Sciatic nerve (tissue), 2 donors: ENCODE results near the gene CCDC141. TPM values are rescaled to one million over a fixed set of nuclear protein-coding genes. Genes with fewer than 3 reads are reported as not detected.

Source experiments
- ATAC-seq: fragments of 200-7000 bp; cut with Tn5 transposase; one replicate; pipeline ENCODE4 v1.9.1; 2020; ENCODE audit warnings: mild to moderate bottlenecking, moderate library complexity
- DNase-seq: peaks from one replicate; pipeline ENCODE4 v3.0.0-alpha.2; 2020; ENCODE audit warnings: low spot score
- intact Hi-C: fragments of 100-400 bp; cut with DNase I; formaldehyde crosslinking; loops from one replicate; pipeline ENCODE4 v1.14.2; 2022
- total RNA-seq: library from RNA; stranded (reverse); fragmentation: NEBNext Ultra II Directional; extraction: Animal tissue kit (Norgen Biotek cat#: 25700); gene quantifications from one replicate; pipeline ENCODE4 v1.2.1, GENCODE V29; 2021
- donor health status: DM: no; HTN: no; CAD: no.
- donor health status: DM: no; HTN: no; CAD: no.

CCDC141 gene
- total RNA-seq, 1 donor from 2014 or later: 12.3 TPM

DNA sequence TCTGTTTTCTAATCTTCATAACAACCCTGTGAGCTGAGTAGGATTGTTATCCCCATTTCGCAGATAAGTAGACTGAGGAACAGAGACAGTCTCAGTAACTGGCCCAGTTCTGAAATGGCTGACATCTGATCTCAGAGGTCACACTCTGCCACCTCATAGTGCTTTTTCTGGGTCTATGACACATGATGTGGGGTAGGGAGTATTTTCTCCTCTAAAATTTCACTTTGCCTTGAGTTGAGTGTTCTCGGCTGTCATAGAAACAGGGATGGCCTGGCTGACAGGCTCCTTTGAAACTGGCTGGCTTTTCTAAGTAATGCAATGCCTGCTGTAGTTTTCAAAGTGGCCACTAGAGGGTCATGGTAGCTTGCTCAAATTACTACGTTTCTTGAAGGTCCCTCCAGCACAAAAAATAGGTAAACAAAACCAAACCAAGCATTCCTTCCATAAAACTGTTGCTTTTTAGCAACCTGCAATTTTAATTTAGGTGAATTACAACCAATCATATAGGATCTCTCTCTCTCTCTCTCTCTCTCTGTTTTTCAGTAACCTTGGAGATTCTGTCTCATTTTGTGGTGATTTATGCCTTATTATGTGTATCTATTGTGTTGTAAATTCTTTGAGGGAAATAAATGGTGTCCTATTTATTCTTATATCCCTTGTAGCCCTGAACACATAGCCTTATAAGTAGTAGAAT is 158.5 kb downstream of the CCDC141 start:
- DNase-seq (peak; percentile 74), ATAC-seq (peak; percentile 79)
- intact Hi-C loops: no loop called here

DNA sequence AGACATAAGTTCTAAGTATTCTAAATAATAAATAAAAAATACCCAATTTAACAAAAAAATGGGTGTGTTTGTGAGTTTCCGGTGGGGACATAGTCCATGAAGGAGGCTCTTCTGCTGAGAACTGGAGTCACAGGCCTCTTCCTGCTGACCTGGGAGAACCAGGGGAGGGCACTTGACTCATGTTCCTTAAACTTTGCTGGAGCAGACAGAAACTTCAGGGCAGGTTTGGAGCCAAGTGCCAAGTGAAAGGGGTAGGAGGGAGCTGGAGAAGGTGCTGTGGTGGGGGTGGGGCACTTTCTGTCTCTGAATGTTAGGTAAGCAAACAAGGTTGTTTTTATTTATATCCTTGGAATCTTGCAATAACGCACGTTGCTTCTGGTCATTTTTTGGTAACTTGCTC is 163.9 kb downstream of the CCDC141 start:
- intact Hi-C loops: no loop called here
- ATAC-seq (no peak), DNase-seq (no peak)

DNA sequence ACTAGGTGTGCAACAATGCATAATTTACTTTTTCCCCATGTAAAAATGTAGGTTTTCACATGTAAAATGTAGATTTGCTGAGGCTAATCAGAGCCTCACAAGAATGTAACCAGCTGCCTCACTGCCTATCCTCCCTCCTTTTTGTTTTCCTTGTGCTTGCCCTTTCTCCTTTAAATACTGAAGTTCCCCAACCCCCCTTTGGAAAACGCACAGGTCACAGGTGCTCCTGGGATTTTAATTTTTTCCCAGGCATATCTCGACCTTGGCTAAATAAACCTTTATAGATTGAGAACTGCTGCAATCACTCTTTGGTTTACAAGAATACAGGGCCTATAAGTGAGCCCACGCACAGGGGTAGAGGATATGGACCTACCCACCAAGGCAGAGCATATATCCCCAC is 165.5 kb downstream of the CCDC141 start:
- intact Hi-C loops: no loop called here
- DNase-seq (no peak), ATAC-seq (no peak)

DNA sequence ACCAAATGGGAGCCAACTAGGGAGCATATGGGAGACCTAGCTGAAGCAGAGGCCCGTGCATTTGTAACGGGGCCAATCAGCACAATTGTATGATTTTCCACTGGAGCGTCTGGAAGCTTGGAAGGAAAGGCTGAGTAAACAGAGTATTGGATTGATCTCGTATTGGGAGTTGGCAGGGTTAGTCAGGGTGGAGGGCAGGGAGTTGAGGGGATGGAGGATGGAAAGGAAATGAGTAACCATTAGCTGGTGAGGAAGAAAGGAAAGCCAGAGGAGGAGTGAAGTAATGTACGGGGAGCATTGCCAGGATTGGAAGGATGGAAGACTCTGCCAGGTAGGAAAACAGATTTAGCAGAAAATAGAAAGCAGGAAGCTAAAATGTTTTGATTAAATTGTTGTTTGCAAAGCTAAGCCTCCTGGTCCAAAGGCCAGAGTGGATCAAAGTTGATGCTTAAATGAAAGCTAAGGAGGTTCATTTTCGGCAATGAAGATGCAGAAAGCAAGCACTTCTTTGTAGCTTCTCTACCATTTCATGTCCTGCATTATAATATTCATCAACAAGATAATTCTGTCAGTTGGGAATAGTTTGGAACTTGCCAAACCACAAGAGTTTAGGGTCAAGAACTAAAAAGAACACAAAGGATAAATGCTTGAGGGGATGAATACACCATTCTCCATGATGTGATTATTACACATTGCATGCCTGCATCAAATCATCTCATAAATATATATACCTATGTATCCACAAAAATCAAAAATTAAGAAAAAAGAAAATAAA is 167.1 kb downstream of the CCDC141 start:
- ATAC-seq: peak; percentile 79
- intact Hi-C loops: no loop called here

DNA sequence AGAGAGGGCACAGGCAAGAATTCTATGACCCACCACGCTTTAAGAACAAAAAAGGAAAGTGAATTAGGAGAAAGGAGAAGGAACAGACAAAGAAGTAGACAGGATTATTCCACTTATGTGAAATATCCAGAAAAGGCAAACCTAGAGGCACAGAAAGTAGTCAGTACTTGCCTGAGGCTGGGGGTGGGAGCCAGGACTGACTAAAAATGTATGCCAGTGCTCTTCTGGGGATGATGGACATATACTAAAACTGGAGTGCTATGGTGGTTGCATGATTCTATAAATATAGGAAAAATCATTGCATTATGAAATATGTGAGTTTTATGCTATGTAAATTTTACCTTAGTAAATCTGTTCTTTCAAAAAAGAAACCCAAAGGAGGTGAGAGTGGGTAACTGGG is 168.9 kb downstream of the CCDC141 start:
- intact Hi-C loops: no loop called here
- ATAC-seq (no peak), DNase-seq (no peak)

More for the DNA sequence above, 167.1 kb downstream of the CCDC141 start:
- DNase-seq: no peak

DNA sequence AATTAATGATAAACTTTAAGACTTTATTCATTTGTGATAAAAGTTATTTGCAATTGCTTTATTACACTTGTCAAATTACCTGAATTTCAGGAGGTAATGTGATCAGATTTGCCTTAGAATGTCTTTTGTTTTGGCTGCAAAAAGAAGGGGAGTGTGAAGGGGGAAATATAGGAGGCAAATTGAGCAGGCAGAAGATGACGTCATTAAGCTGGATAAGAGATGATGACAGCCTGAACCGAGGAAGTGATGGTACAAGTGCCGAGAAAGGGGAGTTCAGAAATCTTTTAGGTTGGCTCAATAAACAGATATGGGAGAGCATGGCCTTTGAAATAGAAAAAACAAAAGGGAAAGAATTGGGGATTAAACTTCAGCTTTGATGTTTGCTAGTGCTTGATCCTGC is 169.7 kb downstream of the CCDC141 start:
- no peak for DNase-seq
- intact Hi-C loops: no loop called here
- no peak for ATAC-seq

DNA sequence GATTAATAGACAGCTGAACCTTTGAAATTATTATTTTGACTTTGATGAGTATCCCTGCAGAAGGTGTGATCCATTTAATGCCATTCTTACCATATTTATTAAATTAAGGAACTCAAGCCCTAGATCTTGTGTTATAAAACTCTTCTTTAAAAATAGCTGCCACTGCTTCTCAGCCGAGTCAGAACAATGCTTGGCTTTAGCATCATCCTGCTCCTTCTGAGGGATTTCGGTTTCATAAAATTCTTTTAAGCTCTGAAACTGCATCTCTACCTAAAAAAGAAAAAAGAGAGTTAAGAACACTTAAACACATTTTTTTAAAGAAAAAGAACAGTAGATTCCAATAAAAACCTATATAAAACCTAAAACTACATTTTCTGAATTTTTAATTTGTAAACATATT is 172.1 kb downstream of the CCDC141 start:
- intact Hi-C loops: no loop called here
- DNase-seq (no peak), ATAC-seq (no peak)

DNA sequence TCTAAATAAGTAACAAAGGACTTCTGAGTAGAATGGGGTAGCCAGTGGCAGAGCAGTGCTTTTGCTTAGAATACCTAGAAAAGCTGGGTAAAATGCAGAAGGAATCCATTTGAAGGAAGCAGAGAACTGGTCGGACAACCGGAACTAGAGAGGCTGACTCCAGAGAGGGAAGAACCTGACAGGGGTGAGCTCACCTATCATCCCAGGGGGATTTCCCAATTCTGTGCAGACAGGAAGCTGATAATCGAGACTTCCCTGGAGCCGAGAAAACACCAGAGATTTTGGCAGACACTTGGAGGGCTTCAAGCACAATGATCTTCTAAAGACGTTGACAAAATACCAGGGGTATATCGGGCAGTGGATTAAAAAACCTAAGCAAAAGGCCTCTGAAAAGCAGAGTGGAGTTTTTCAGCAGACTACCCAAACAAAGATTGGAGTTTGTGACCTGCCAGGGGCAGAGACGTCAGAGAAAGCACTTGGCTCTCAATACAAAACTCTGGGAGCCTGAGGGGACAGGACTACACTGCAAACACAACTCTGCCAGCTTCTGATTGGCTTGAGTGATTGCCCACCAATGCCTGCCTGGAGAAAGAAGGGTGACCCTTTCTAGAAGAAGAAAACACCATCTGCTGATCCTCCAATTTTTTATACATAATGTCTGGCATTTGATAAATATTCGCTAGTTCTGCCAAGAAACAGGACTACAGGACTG is 175.3 kb downstream of the CCDC141 start:
- no peak for ATAC-seq
- DNase-seq: no peak
- intact Hi-C loops: no loop called here

DNA sequence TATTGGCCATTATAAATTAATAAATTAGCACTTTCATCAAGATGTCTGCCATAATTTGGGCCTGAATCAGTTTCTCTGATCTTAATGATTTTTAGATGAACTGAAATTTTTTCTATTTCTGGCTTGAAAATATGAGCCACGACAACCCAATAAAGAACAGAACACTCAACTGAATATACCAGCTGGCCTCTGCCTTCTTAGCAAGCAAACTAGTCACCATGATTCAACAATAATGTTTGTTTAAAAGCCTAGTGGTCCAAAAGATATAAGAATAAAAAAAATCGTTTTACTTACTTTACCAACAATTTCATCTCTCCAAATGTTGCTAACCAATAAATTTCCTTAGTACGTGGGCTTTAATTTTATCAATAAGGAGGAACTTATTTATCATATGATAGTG is 176.0 kb downstream of the CCDC141 start:
- intact Hi-C loops: no loop called here
- ATAC-seq: no peak
- no peak for DNase-seq

DNA sequence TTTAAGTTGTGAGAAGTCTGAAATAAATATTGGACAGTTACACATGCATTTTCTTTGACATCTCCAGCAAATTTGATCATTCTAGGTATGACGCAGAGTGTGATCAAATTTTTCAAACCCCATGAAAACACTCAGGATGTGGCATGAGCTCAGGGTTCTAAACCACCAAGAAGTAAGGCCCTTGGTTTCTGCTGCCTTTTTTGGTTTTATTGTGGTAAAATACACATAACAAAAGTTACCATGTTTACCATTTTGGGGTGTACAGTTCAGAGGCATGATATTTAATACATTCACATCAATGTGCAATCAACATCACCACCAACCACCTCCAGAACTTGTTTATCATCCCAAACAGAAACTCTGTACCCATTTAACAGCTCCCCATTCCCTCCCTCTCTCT is 178.4 kb downstream of the CCDC141 start:
- DNase-seq (no peak), ATAC-seq (no peak)
- intact Hi-C loops: no loop called here

DNA sequence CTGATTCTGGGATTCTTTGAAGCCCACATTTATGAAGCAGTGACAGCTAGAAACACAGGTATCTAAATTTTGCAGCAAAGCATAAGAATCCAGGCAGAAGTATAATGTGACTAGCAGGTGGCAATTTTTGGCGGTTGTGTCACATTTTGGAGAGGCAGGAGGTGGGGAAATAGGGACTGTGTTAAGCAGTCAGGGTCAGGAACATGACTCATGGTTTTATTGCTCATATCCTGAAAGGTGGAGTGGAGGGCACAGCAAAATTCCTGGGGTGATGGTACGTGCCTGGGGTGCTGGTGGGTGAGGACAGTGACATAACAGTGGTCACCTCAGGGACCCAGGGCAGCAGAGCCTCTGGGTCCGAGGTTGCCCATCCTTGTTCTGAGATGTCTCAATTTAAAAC is 179.2 kb downstream of the CCDC141 start:
- intact Hi-C loops: no loop called here
- no peak for ATAC-seq
- no peak for DNase-seq

DNA sequence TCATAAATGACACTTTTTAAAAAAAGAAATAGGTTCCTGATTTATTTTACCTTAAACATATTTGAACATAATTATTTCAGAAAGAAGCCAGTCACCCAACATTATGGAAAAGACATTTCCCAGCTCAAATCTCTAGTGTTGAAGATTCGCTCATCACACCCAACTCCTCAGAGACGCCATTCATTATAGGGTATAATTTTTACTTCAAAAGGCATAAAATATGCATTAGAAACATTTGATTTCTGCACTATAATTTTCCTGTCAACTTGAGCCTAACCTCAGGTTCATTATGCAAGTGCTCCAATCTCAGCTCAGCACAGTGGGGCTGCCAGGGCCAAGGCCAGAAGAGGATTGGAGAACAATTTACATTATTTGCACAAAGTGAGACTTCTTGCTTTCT is 183.9 kb downstream of the CCDC141 start:
- intact Hi-C loops: no loop called here
- DNase-seq (no peak), ATAC-seq (no peak)

DNA sequence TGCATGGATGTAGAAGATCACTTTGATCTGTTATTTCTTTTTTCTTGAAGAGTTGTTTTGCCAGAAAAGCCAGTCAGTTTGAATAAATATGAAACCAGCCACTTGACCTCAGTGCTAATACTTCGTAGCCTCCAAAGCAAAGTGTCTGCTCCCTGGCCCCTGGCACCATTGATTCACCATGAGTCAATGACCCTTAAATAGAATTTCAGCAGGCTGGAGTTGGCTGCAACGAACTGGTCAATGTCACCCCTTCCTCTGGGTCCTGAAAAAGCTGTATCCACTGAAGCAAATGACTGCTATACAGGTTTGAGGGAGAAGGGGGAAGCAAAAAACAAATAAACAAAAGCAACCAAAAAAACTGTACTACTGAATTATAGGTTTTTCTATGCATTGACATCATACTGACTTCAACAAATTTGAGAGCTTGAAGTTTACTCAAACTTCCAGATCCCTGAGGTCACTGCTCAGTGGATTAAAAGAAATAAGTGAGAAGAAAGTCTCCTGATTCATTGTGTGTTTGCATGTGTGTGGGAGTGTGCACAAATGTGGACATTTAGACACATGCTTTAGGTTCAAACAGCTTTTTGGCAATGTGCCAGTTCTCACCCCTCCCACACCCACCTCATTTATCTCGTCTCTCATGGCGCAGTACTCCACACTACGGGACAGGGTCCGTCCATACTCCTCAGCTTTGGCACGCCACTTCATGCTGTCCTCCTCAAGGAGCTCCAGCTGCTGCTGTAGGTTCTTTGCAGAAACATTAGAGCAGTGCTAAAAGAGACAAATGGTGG is 184.6 kb downstream of the CCDC141 start:
- ATAC-seq: no peak
- intact Hi-C loops: no loop called here
- DNase-seq: no peak

DNA sequence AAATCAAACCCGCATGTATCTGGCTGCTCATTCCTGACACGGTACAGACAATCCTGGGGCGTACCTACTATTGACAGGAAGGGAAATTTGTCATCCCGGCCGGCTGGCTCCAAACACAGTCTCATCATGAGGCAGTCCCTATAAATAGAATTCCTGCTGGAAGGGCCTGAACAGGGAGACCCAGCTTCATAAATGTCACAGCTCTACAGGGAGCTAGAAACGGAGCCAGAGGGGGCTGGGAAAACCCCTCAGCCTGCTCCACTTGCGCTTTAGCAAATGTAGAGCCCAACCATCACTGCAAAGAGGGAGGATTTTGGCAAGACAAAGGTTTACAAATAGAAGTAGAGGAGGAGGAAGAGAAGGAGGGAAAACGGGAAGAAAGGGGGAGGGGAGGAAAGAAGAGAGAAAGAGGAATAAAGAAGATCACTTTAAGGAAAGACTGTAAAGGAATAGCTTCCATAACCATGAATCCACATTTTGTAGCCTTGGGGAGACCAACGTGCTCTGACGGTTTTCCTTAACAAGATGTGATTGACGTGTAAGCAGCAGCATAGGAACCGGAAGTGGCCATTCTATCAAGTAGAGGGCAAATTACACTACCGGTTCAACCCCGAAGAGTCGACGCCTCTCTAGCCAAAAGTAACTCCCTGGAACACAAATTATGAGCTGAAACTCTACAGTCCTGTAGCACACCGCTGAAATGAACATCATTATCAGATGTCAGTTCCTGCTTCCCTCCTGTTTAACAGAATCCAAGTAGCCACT is 185.9 kb downstream of the CCDC141 start:
- ATAC-seq: peak; percentile 53
- DNase-seq: no peak
- intact Hi-C loops: no loop called here

DNA sequence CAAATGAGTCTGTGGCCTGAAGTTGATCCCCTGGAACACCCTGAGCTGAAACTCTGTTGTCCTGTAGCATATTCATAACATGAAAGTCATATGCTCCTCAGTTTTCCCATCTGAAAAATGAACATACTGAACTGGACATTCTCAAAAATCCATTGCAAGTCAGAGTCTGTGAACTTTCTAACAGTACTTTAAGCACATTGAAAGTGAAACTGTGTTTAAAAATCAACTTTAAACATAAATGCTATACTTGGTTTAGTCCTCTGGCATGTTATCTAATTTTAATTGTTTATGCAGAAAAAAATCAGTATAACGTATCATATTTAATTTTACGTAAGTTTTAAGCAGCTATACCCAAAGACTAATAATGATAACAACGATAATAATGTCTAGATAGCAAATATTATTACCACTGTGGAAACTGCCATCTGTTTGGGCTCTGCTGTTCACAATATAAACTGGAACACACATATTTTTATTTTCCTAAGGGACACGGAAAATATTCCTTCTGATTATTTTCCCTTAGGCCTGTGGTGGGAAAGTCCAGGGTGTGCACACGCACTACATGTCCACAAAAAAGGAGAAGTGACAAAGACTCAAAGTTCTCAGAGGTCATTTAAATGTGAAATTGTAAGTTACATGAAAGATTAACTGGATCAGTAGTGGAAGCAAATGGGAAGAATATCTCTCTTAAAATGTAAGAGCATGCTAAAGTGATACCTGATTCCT is 186.6 kb downstream of the CCDC141 start:
- intact Hi-C loops: no loop called here
- DNase-seq: no peak

DNA sequence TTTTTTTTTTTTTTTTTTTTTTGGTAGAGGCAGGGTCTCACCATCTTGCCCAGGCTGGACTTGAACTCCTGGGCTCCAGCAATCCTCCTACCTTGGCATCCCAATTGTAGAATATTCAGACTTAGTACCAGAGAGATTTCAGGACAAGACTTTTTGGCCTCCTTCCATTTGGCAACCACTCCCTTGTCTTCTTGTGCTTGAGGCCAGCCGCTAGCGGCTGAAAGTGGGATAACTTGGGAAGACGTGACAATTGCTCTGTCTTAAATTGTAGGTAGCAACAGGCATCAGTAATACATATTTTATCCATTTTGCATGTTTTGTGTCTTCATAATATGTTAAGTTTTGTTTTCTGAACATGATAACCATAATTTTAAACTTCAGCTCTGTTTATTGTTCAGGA is 189.4 kb downstream of the CCDC141 start:
- intact Hi-C loops: no loop called here
- no peak for DNase-seq
- no peak for ATAC-seq

More for the DNA sequence above, 186.6 kb downstream of the CCDC141 start:
- ATAC-seq: peak; percentile 10

DNA sequence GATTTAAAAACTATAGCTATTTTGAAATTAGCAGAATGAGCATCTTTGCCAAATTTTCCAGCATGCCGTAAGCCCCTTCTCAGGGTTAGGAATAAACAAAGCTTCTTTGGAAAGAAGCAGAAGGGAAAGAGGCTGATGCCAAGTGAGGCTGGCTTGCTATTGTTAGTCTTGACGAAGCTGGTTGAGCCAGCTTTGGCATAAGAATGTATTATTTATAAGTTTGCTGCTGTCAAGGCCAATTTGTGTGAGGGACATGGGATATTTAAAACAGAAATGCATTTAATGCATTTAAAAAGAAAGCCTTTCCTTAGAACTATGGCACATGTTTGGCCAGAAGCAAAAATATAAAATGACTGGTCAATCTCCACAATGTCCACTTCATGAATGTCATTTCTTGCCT is 190.2 kb downstream of the CCDC141 start:
- DNase-seq: no peak
- intact Hi-C loops: no loop called here
- no peak for ATAC-seq
